H1 (cell line): Measurements from ENCODE around the gene ADAMTS9. TPM values are rescaled to one million over a fixed set of nuclear protein-coding genes. Genes with fewer than 3 reads are reported as not detected.

Experiments used
- CTCF ChIA-PET: fragments of 300-600 bp; sonication (Branson Sonifier 250); formaldehyde crosslinking; loops from one replicate; lab custom pipeline; 2021; ENCODE audit not compliant: partially characterized antibody; lab: Charles Lee
- POLR2A ChIA-PET: fragments of 300-600 bp; sonication (Branson Sonifier 250); formaldehyde crosslinking; loops from one replicate; lab custom pipeline; 2021; ENCODE audit warnings: inconsistent platforms; ENCODE audit not compliant: partially characterized antibody; lab: Charles Lee
- DNase-seq, 2 experiments: peaks; one replicate each; pipeline versions ENCODE4 v3.0.0 to v3.0.0-alpha.2; 2010 to 2022; ENCODE audit warnings: low spot score in 2 of 2, low read depth in 1 of 2, mixed read lengths in 1 of 2
- FAIRE-seq: peaks from 2 replicates; lab custom pipeline; 2011; peaks lifted over from hg19 to GRCh38; lab: Jason Lieb, UNC
- H2AFZ ChIP-seq: 2 replicates; pipeline ENCODE4 v1.8.1; 2012; ENCODE audit warnings: low read length, inconsistent platforms
- H2AK5ac ChIP-seq: 2 replicates; pipeline ENCODE4 v1.6.1; 2013; ENCODE audit warnings: low read depth, low read length
- H2BK120ac ChIP-seq: replicated peaks from 2 replicates; pipeline ENCODE3; 2013; ENCODE audit warnings: low read depth, low read length, inconsistent platforms
- H2BK12ac ChIP-seq: 2 replicates; pipeline ENCODE4 v1.6.1; 2013; ENCODE audit warnings: low read depth, low read length
- H2BK15ac ChIP-seq: 2 replicates; pipeline ENCODE4 v1.6.1; 2013; ENCODE audit warnings: low read length
- H2BK20ac ChIP-seq: 2 replicates; pipeline ENCODE4 v1.6.1; 2013; ENCODE audit warnings: low read length
- H2BK5ac ChIP-seq: 2 replicates; pipeline ENCODE4 v1.6.1; 2013; ENCODE audit warnings: low read depth, low read length
- H3K14ac ChIP-seq: 2 replicates; pipeline ENCODE4 v1.6.1; 2013; ENCODE audit warnings: inconsistent platforms; ENCODE audit not compliant: insufficient read length
- H3K18ac ChIP-seq: 2 replicates; pipeline ENCODE4 v1.6.1; 2013; ENCODE audit warnings: low read length; ENCODE audit errors: extremely low read depth
- H3K23ac ChIP-seq: 2 replicates; pipeline ENCODE4 v1.6.1; 2013; ENCODE audit warnings: inconsistent platforms; ENCODE audit not compliant: insufficient read length
- H3K23me2 ChIP-seq: 2 replicates; pipeline ENCODE4 v1.6.1; 2013; ENCODE audit warnings: low read depth, low read length
- H3K27ac ChIP-seq: 2 replicates; pipeline ENCODE4 v1.6.1; 2011; ENCODE audit warnings: low read depth, low read length, inconsistent platforms
- H3K27me3 ChIP-seq, 4 experiments: replicated peaks in 1 of 4; 1 replicate in 1 of 4; 2 replicates in 3 of 4; pipeline versions ENCODE4 v1.6.1 to v1.8.1; 2011 to 2013; ENCODE audit warnings: low read length in 3 of 4, mild to moderate bottlenecking in 3 of 4, inconsistent platforms in 2 of 4, mixed read lengths in 2 of 4, moderate library complexity in 1 of 4; ENCODE audit not compliant: control insufficient read depth in 3 of 4, insufficient read depth in 3 of 4; ENCODE audit errors: extremely low read depth in 1 of 4
- H3K36me3 ChIP-seq, 4 experiments: 2 replicates each; pipeline versions ENCODE4 v1.6.1 to v1.8.1; 2011 to 2013; ENCODE audit warnings: mild to moderate bottlenecking in 4 of 4, low read length in 3 of 4, moderate library complexity in 2 of 4, control low read depth in 1 of 4, inconsistent platforms in 1 of 4; ENCODE audit not compliant: insufficient read depth in 4 of 4, control insufficient read depth in 2 of 4
- H3K4ac ChIP-seq: replicated peaks from 2 replicates; pipeline ENCODE3; 2013; ENCODE audit warnings: low read length, low read depth, mixed read lengths, inconsistent platforms; ENCODE audit not compliant: insufficient read length
- H3K4me1 ChIP-seq, 4 experiments: replicated peaks in 1 of 4; 1 replicate in 1 of 4; 2 replicates in 3 of 4; pipeline versions ENCODE4 v1.6.1 to v1.8.1; 2011 to 2013; ENCODE audit warnings: low read length in 3 of 4, inconsistent platforms in 2 of 4, mixed read lengths in 1 of 4; ENCODE audit not compliant: insufficient read depth in 4 of 4, control insufficient read depth in 3 of 4
- H3K4me2 ChIP-seq, 2 experiments: 2 replicates each; pipeline versions ENCODE4 v1.6.1 to v1.8.1; 2011 to 2013; ENCODE audit warnings: low read depth in 2 of 2, low read length in 2 of 2, control low read depth in 1 of 2, inconsistent platforms in 1 of 2, mild to moderate bottlenecking in 1 of 2; ENCODE audit not compliant: insufficient read depth in 1 of 2
- H3K4me3 ChIP-seq, 4 experiments: fragments of 200-600, 300-600 bp in 1 of 4; sonication (generic), shearing (Covaris generic), sonication (Bioruptor Twin) in 1 of 4; 2 replicates each; pipeline versions ENCODE4 v1.5.1 to v1.8.1; 2011 to 2016; ENCODE audit warnings: low read length in 4 of 4, low read depth in 3 of 4, control low read depth in 2 of 4, inconsistent platforms in 2 of 4, mild to moderate bottlenecking in 2 of 4, mixed read lengths in 1 of 4, moderate library complexity in 1 of 4; ENCODE audit not compliant: insufficient read depth in 2 of 4; ENCODE audit errors: extremely low read depth in 1 of 4
- H3K56ac ChIP-seq: replicated peaks from 2 replicates; pipeline ENCODE3; 2013; ENCODE audit warnings: low read depth, mild to moderate bottlenecking, mixed read lengths, low read length, inconsistent platforms; ENCODE audit not compliant: insufficient read length
- H3K79me1 ChIP-seq: 2 replicates; pipeline ENCODE4 v1.6.1; 2013; ENCODE audit warnings: low read depth, low read length, control low read depth
- H3K79me2 ChIP-seq, 2 experiments: 2 replicates each; pipeline versions ENCODE4 v1.6.1 to v1.8.1; 2012 to 2013; ENCODE audit warnings: low read length in 2 of 2, mild to moderate bottlenecking in 2 of 2, inconsistent platforms in 1 of 2; ENCODE audit not compliant: insufficient read depth in 2 of 2, control insufficient read depth in 1 of 2
- H3K9ac ChIP-seq, 4 experiments: replicated peaks in 1 of 4; 1 replicate in 1 of 4; 2 replicates in 3 of 4; pipeline versions ENCODE4 v1.6.1 to v1.8.1; 2011 to 2013; ENCODE audit warnings: low read depth in 3 of 4, low read length in 3 of 4, control low read depth in 2 of 4, mild to moderate bottlenecking in 2 of 4, moderate library complexity in 2 of 4, inconsistent platforms in 1 of 4; ENCODE audit errors: extremely low read depth in 1 of 4
- H3K9me3 ChIP-seq, 2 experiments: 2 replicates each; pipeline versions ENCODE4 v1.6.1 to v1.8.1; 2012 to 2013; ENCODE audit warnings: mild to moderate bottlenecking in 2 of 2, moderate library complexity in 2 of 2, control low read depth in 1 of 2, inconsistent platforms in 1 of 2, low read depth in 1 of 2, low read length in 1 of 2, mixed read lengths in 1 of 2; ENCODE audit not compliant: insufficient read depth in 2 of 2
- H4K20me1 ChIP-seq, 2 experiments: replicated peaks in 1 of 2; 2 replicates each; pipeline versions ENCODE3 to v1.8.1; 2011 to 2013; ENCODE audit warnings: inconsistent platforms in 2 of 2, low read length in 2 of 2, mild to moderate bottlenecking in 1 of 2; ENCODE audit not compliant: insufficient read depth in 2 of 2, control insufficient read depth in 1 of 2
- H4K5ac ChIP-seq: 2 replicates; pipeline ENCODE4 v1.6.1; 2013; ENCODE audit warnings: low read length, low read depth, mixed read lengths, inconsistent platforms; ENCODE audit not compliant: insufficient read length
- H4K8ac ChIP-seq: 2 replicates; pipeline ENCODE4 v1.8.0; 2013; ENCODE audit warnings: mild to moderate bottlenecking, moderate library complexity, low read length, inconsistent platforms; ENCODE audit not compliant: insufficient read depth; ENCODE audit errors: extremely low read depth
- H4K91ac ChIP-seq: replicated peaks from 2 replicates; pipeline ENCODE3; 2013; ENCODE audit warnings: low read length, mixed read lengths, inconsistent platforms; ENCODE audit not compliant: insufficient read length
- ASH2L ChIP-seq: fragments of 200-600, 300-600 bp; sonication (generic); IDR thresholded peaks from one replicate; pipeline ENCODE4 v1.7.1; 2017; ENCODE audit warnings: low read length
- BRCA1 ChIP-seq: IDR thresholded peaks from 2 replicates; pipeline ENCODE4 v1.6.1; 2012; ENCODE audit warnings: low read depth, low read length, improper control_type of control experiment
- CBX8 ChIP-seq: fragments of 300-800, 300-1000 bp; sonication (generic); IDR thresholded peaks from 2 replicates; pipeline ENCODE4 v1.7.1; 2016; ENCODE audit warnings: low read depth, low read length, borderline replicate concordance
- CHD2 ChIP-seq: IDR thresholded peaks from 2 replicates; pipeline ENCODE4 v1.6.1; 2012; ENCODE audit warnings: low read length, improper control_type of control experiment
- EGR1 ChIP-seq: IDR thresholded peaks from 2 replicates; pipeline ENCODE4 v1.6.1; 2011; ENCODE audit warnings: low read depth, low read length, borderline replicate concordance
- HDAC2 ChIP-seq, 2 experiments: fragments of 300-600 bp in 1 of 2; sonication (generic) in 1 of 2; IDR thresholded peaks; 2 replicates each; pipeline ENCODE4 v1.6.1; 2011 to 2012; ENCODE audit warnings: low read depth in 2 of 2, low read length in 2 of 2, mild to moderate bottlenecking in 2 of 2, moderate library complexity in 2 of 2, borderline replicate concordance in 1 of 2, inconsistent platforms in 1 of 2
- NANOG ChIP-seq: IDR thresholded peaks from 2 replicates; pipeline ENCODE4 v1.6.1; 2011; ENCODE audit warnings: low read length, low read depth, mild to moderate bottlenecking, inconsistent platforms; ENCODE audit not compliant: insufficient read depth, poor library complexity, severe bottlenecking
- POU5F1 ChIP-seq: IDR thresholded peaks from 2 replicates; pipeline ENCODE4 v1.6.1; 2011; ENCODE audit warnings: low read depth, mild to moderate bottlenecking, low read length, moderate library complexity
- RBBP5 ChIP-seq: IDR thresholded peaks from 2 replicates; pipeline ENCODE4 v1.7.1; 2012; ENCODE audit warnings: low read depth, mild to moderate bottlenecking, inconsistent platforms, low read length, moderate library complexity, borderline replicate concordance
- RFX5 ChIP-seq: IDR thresholded peaks from 2 replicates; pipeline ENCODE4 v1.6.1; 2011; ENCODE audit warnings: low read depth, low read length, improper control_type of control experiment, borderline replicate concordance
- SAP30 ChIP-seq: fragments of 300-600 bp; sonication (generic); IDR thresholded peaks from 2 replicates; pipeline ENCODE4 v1.7.1; 2012; ENCODE audit warnings: low read length, moderate library complexity, mild to moderate bottlenecking, inconsistent platforms; ENCODE audit not compliant: insufficient read depth, insufficient replicate concordance
- SIRT6 ChIP-seq: IDR thresholded peaks from one replicate; pipeline ENCODE4 v1.7.1; 2012; ENCODE audit warnings: low read length, inconsistent platforms
- SIX5 ChIP-seq: IDR thresholded peaks from 2 replicates; pipeline ENCODE4 v1.6.1; 2011; ENCODE audit warnings: mild to moderate bottlenecking, low read depth, low read length
- WGBS, 2 experiments: shearing (Covaris generic) in 1 of 2; methylation state at CpG; one replicate each; pipeline versions ENCODE4 v1.1.6 to v1.1.7; 2013 to 2015; ENCODE audit warnings: low lambda C conversion rate in 2 of 2, mixed read lengths in 2 of 2, inconsistent platforms in 1 of 2, low coverage in 1 of 2, missing lambda C conversion rate in 1 of 2; ENCODE audit not compliant: insufficient replicate concordance in 2 of 2, insufficient coverage in 1 of 2, insufficient read length in 1 of 2; ENCODE audit errors: extremely low coverage in 1 of 2, missing lambda C conversion rate in 1 of 2; 5-methylcytosine and 5-hydroxymethylcytosine counted together
- polyA plus RNA-seq, 7 experiments: library from polyadenylated mRNA; depleted of rRNA in 3 of 7; stranded (reverse) in 5 of 7; unstranded in 2 of 7; fragments of >200 nt in 5 of 7; fragments of 200-250 nt in 2 of 7; gene quantifications; 1 replicate in 5 of 7; 2 replicates in 1 of 7; 4 replicates in 1 of 7; pipeline versions ENCODE4 v1.2.1 to v1.2.3, GENCODE V29; 2011 to 2013; ENCODE audit warnings: missing spikeins in 2 of 7, mixed read lengths in 2 of 7
- total RNA-seq: library from RNA; stranded (reverse); fragmentation: NEBNext Ultra II Directional; extraction: Animal tissue kit (Norgen Biotek cat#: 25700); gene quantifications from 2 replicates; pipeline ENCODE4 v1.2.1, GENCODE V29; 2021
- TF ChIP-seq, protein P1 (sequence below): IDR thresholded peaks from 2 replicates; pipeline ENCODE4 v1.6.1; 2012; ENCODE audit warnings: inconsistent platforms

ADAMTS9 gene
- total and polyA plus RNA-seq, 2 of the 8 experiments (the other 6 are each of a cell fraction or from before 2014, with no cell fraction given), result 0.20 to 0.41 TPM

DNA sequence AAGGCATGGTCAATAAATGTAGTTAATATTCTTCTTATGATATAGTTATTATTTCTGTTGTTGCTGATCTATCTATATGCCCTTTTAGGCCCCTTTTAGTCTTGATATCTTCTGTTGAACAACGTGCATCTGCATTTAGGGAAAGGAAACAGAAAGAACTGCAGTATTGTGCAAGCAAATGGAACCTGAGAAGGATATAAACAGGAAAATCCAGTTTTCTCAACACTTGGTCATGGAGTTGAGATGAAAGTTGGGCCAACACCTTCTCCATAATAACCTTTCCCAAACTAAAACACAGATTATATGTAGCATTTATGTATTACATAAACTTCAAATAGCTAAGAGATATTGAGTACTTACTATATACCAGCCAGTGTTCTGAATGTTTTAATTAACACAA is 179.7 kb downstream of the ADAMTS9 start:
- FAIRE-seq, result no peak
- WGBS, 2 experiments, result 78% methylated on average over 1 of the region's 1 CpG; no CpG with 5 or more reads in 1 of the 2 experiments

More for the DNA sequence above, 179.7 kb downstream of the ADAMTS9 start:
- DNase-seq, result no peak
- H4K91ac ChIP-seq, result no peak overlapping the region
- no peak overlapping the region for H3K23ac ChIP-seq
- no peak overlapping the region for H3K4ac ChIP-seq
- no peaks in the 10 kb centered on the region for H3K4me1 ChIP-seq
- H3K9me3 ChIP-seq, result no peaks in the 10 kb centered on the region
- no peaks in the 10 kb centered on the region for H3K23me2 ChIP-seq
- no peak overlapping the region for H3K4me3 ChIP-seq
- H3K4me2 ChIP-seq, result no peak overlapping the region
- no peak overlapping the region for H2AFZ ChIP-seq
- no peak overlapping the region for H3K14ac ChIP-seq
- no peaks in the 10 kb centered on the region for H4K20me1 ChIP-seq
- CTCF ChIA-PET, result no interaction called here
- no peaks in the 10 kb centered on the region for H3K79me2 ChIP-seq
- H2BK12ac ChIP-seq, result no peak overlapping the region
- no peak overlapping the region for H3K18ac ChIP-seq
- no peaks in the 10 kb centered on the region for H3K27me3 ChIP-seq
- no peak overlapping the region for H3K56ac ChIP-seq
- H2BK20ac ChIP-seq, result no peak overlapping the region
- H3K9ac ChIP-seq, result no peak overlapping the region
- H2BK5ac ChIP-seq, result no peak overlapping the region
- no peak overlapping the region for H2BK15ac ChIP-seq
- no peak overlapping the region for H4K8ac ChIP-seq
- no peaks in the 10 kb centered on the region for H3K36me3 ChIP-seq
- no peak overlapping the region for H3K27ac ChIP-seq
- POLR2A ChIA-PET, result no interaction called here
- no peaks in the 10 kb centered on the region for H3K79me1 ChIP-seq
- TF ChIP-seq RFX5, result no peak
- no peak for TF ChIP-seq BRCA1
- TF ChIP-seq SIX5, result no peak
- TF ChIP-seq RBBP5, result no peak
- TF ChIP-seq POU5F1, result no peak
- no peak for TF ChIP-seq ASH2L
- TF ChIP-seq CHD2, result no peak
- TF ChIP-seq SAP30, result no peak
- TF ChIP-seq HDAC2 (IDR thresholded peaks at IDR 0.05; ENCODE audit: borderline replicate concordance in 1 of 2, low read depth in 2 of 2, low read length in 2 of 2), result no peak
- no peak for TF ChIP-seq NANOG
- TF ChIP-seq EGR1, result no peak
- TF ChIP-seq, protein P1, sequence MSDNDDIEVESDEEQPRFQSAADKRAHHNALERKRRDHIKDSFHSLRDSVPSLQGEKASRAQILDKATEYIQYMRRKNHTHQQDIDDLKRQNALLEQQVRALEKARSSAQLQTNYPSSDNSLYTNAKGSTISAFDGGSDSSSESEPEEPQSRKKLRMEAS, result no peak
- no peak for TF ChIP-seq SIRT6
- no peak for TF ChIP-seq CBX8
- no peak overlapping the region for H4K5ac ChIP-seq
- no peak overlapping the region for H2AK5ac ChIP-seq
- H2BK120ac ChIP-seq, result no peak overlapping the region
